IMR-90 (cell line): ENCODE data around the gene BGN. TPM values are rescaled to one million over a fixed set of nuclear protein-coding genes. Genes with fewer than 3 reads are reported as not detected.

Source experiments
- ATAC-seq: fragments of 200-7000 bp; cut with Tn5 transposase; 2 replicates; pipeline ENCODE4 v1.9.1; 2020; ENCODE audit warnings: low read depth, mild to moderate bottlenecking, moderate library complexity
- BruUV-seq: library from RNA; stranded (reverse); fragments of 400-500 nt; replicated peaks from 2 replicates; lab custom pipeline; 2021; lab: Mats Ljungman, UMichigan
- CTCF ChIA-PET: fragments of 300-600 bp; formaldehyde crosslinking; extraction: SDS; loops from one replicate; lab custom pipeline; 2021; ENCODE audit warnings: antibody characterized with exemption; lab: Yijun Ruan, JAX
- POLR2A ChIA-PET: fragments of 300-600 bp; sonication (Branson Sonifier 250); formaldehyde crosslinking; loops from one replicate; lab custom pipeline; 2022; ENCODE audit warnings: antibody characterized with exemption; ENCODE audit not compliant: unreplicated experiment; lab: Charles Lee
- DNase-seq: peaks from one replicate; pipeline ENCODE4 v3.0.0; 2013
- H2AFZ ChIP-seq: replicated peaks from 2 replicates; pipeline ENCODE3; 2013; ENCODE audit warnings: low read length, mild to moderate bottlenecking; ENCODE audit not compliant: poor library complexity
- H2AK5ac ChIP-seq: 2 replicates; pipeline ENCODE4 v1.6.1; 2013; ENCODE audit warnings: low read depth, low read length, inconsistent platforms
- H2AK9ac ChIP-seq: replicated peaks from 2 replicates; pipeline ENCODE3; 2013; ENCODE audit warnings: mild to moderate bottlenecking, low read depth, low read length, moderate library complexity; ENCODE audit not compliant: poor library complexity
- H2BK120ac ChIP-seq: 2 replicates; pipeline ENCODE4 v1.6.1; 2013; ENCODE audit warnings: low read depth, low read length, inconsistent platforms
- H2BK15ac ChIP-seq: 3 replicates; pipeline ENCODE4 v1.6.1; 2013; ENCODE audit warnings: low read depth, low read length, inconsistent platforms
- H2BK20ac ChIP-seq: 2 replicates; pipeline ENCODE4 v1.6.1; 2013; ENCODE audit warnings: low read depth, mild to moderate bottlenecking, inconsistent platforms, low read length, moderate library complexity
- H2BK5ac ChIP-seq: 2 replicates; pipeline ENCODE4 v1.6.1; 2013; ENCODE audit warnings: mild to moderate bottlenecking, low read depth, low read length, inconsistent platforms; ENCODE audit not compliant: poor library complexity, severe bottlenecking
- H3K14ac ChIP-seq: replicated peaks from 2 replicates; pipeline ENCODE4 v1.6.1; 2013; ENCODE audit warnings: low read depth, low read length, inconsistent platforms
- H3K18ac ChIP-seq: 2 replicates; pipeline ENCODE4 v1.6.1; 2013; ENCODE audit warnings: low read depth, low read length, control low read depth
- H3K23ac ChIP-seq: 2 replicates; pipeline ENCODE4 v1.6.1; 2013; ENCODE audit warnings: low read depth, low read length, inconsistent platforms
- H3K27ac ChIP-seq: 2 replicates; pipeline ENCODE4 v1.5.1; 2013; ENCODE audit warnings: mild to moderate bottlenecking, control low read depth, low read length; ENCODE audit not compliant: insufficient read depth
- H3K27me3 ChIP-seq: 2 replicates; pipeline ENCODE4 v1.6.1; 2013; ENCODE audit warnings: low read length; ENCODE audit not compliant: control insufficient read depth, insufficient read depth
- H3K36me3 ChIP-seq: 2 replicates; pipeline ENCODE4 v1.6.1; 2013; ENCODE audit warnings: low read length, mixed read lengths; ENCODE audit not compliant: control insufficient read depth, insufficient read depth
- H3K4ac ChIP-seq: 2 replicates; pipeline ENCODE4 v1.6.1; 2013; ENCODE audit warnings: low read depth, low read length, inconsistent platforms
- H3K4me1 ChIP-seq: 2 replicates; pipeline ENCODE4 v1.6.1; 2013; ENCODE audit warnings: low read length, mixed read lengths; ENCODE audit not compliant: control insufficient read depth, insufficient read depth
- H3K4me2 ChIP-seq: 2 replicates; pipeline ENCODE4 v1.6.1; 2013; ENCODE audit warnings: low read depth, mild to moderate bottlenecking, control low read depth, low read length, moderate library complexity
- H3K4me3 ChIP-seq: 2 replicates; pipeline ENCODE4 v1.5.1; 2013; ENCODE audit warnings: low read depth, mild to moderate bottlenecking, control low read depth, low read length, moderate library complexity; ENCODE audit not compliant: insufficient read depth
- H3K56ac ChIP-seq: 2 replicates; pipeline ENCODE4 v1.6.1; 2013; ENCODE audit warnings: low read length, inconsistent platforms; ENCODE audit not compliant: insufficient read depth; ENCODE audit errors: extremely low read depth
- H3K79me1 ChIP-seq, 2 experiments: 2 replicates each; pipeline ENCODE4 v1.6.1; 2013; ENCODE audit warnings: low read length in 2 of 2, inconsistent platforms in 1 of 2, low read depth in 1 of 2
- H3K9ac ChIP-seq: 2 replicates; pipeline ENCODE4 v1.6.1; 2013; ENCODE audit warnings: low read depth, low read length, control low read depth
- H3K9me1 ChIP-seq: 2 replicates; pipeline ENCODE4 v1.6.1; 2013; ENCODE audit warnings: low read length, inconsistent platforms; ENCODE audit not compliant: insufficient read depth
- H3K9me3 ChIP-seq: 2 replicates; pipeline ENCODE4 v1.6.1; 2013; ENCODE audit warnings: low read length; ENCODE audit not compliant: control insufficient read depth, insufficient read depth
- H4K20me1 ChIP-seq: 2 replicates; pipeline ENCODE4 v1.6.1; 2013; ENCODE audit warnings: low read length, inconsistent platforms; ENCODE audit not compliant: insufficient read depth
- H4K5ac ChIP-seq: 2 replicates; pipeline ENCODE4 v1.6.1; 2013; ENCODE audit warnings: mild to moderate bottlenecking, low read depth, low read length, control low read depth
- H4K8ac ChIP-seq, 2 experiments: 2 replicates each; pipeline ENCODE4 v1.6.1; 2013; ENCODE audit warnings: low read depth in 2 of 2, low read length in 2 of 2, control low read depth in 1 of 2, inconsistent platforms in 1 of 2
- H4K91ac ChIP-seq: 2 replicates; pipeline ENCODE4 v1.6.1; 2013; ENCODE audit warnings: low read depth, low read length, inconsistent platforms; ENCODE audit not compliant: insufficient read depth
- CHD1 ChIP-seq: IDR thresholded peaks from 2 replicates; pipeline ENCODE4 v1.6.1; 2012; ENCODE audit warnings: low read depth, low read length, improper control_type of control experiment
- CTCF ChIP-seq: conservative IDR thresholded peaks from 2 replicates; pipeline ENCODE4 v1.5.1; 2012; ENCODE audit warnings: mild to moderate bottlenecking, low read depth, low read length, improper control_type of control experiment
- FOS ChIP-seq: fragments of 150-350 bp; IDR thresholded peaks from 2 replicates; pipeline ENCODE4 v1.6.1; 2016; ENCODE audit warnings: low read depth, low read length
- MAFK ChIP-seq: IDR thresholded peaks from 2 replicates; pipeline ENCODE4 v1.6.1; 2012; ENCODE audit warnings: low read depth, low read length, improper control_type of control experiment
- MAZ ChIP-seq: IDR thresholded peaks from 2 replicates; pipeline ENCODE4 v1.6.1; 2012; ENCODE audit warnings: low read depth, mild to moderate bottlenecking, low read length, improper control_type of control experiment, moderate library complexity, borderline replicate concordance
- MXI1 ChIP-seq: IDR thresholded peaks from 2 replicates; pipeline ENCODE4 v1.6.1; 2012; ENCODE audit warnings: low read depth, mild to moderate bottlenecking, low read length, moderate library complexity, borderline replicate concordance
- NFE2L2 ChIP-seq: fragments of 150-350 bp; IDR thresholded peaks from 2 replicates; pipeline ENCODE4 v1.6.1; 2016; ENCODE audit warnings: low read depth, mild to moderate bottlenecking, low read length
- RAD21 ChIP-seq: IDR thresholded peaks from 2 replicates; pipeline ENCODE4 v1.6.1; 2012; ENCODE audit warnings: low read length, improper control_type of control experiment
- RCOR1 ChIP-seq: IDR thresholded peaks from 2 replicates; pipeline ENCODE4 v1.6.1; 2012; ENCODE audit warnings: mild to moderate bottlenecking, low read length, improper control_type of control experiment; ENCODE audit not compliant: insufficient replicate concordance
- RFX5 ChIP-seq: IDR thresholded peaks from 2 replicates; pipeline ENCODE4 v1.8.0; 2012; ENCODE audit warnings: low read depth, mild to moderate bottlenecking, low read length, moderate library complexity
- SMC3 ChIP-seq: fragments of 150-350 bp; IDR thresholded peaks from 2 replicates; pipeline ENCODE4 v1.6.1; 2016; ENCODE audit warnings: low read depth, mild to moderate bottlenecking, antibody characterized with exemption, low read length, moderate library complexity
- WGBS, 2 experiments: methylation state at CpG; one replicate each; pipeline versions ENCODE4 v1.1.5 to v1.1.7; 2013; ENCODE audit warnings: missing lambda C conversion rate in 2 of 2; ENCODE audit not compliant: insufficient read length in 1 of 2; ENCODE audit errors: extremely low coverage in 2 of 2; 5-methylcytosine and 5-hydroxymethylcytosine counted together
- dilution Hi-C: fragments of 300-500 bp; cut with HindIII; formaldehyde crosslinking; loops from one replicate; pipeline ENCODE4 v1.14.3; 2018; ENCODE audit warnings: low sequenced_read_pairs; ENCODE audit not compliant: unreplicated experiment
- in situ Hi-C: fragments of 300-500 bp; cut with MboI; formaldehyde crosslinking; loops from 3 replicates; pipeline ENCODE4 v1.14.3; 2019; ENCODE audit warnings: low sequenced_read_pairs, inconsistent platforms, mixed read lengths
- intact Hi-C: fragments of 100-400 bp; cut with micrococcal nuclease; formaldehyde crosslinking; loops from 2 replicates; pipeline ENCODE4 v1.10.0; 2022
- polyA plus RNA-seq, 3 experiments: library from polyadenylated mRNA; depleted of rRNA; stranded (reverse); fragments of >200 nt; gene quantifications; 2 replicates each; pipeline ENCODE4 v1.2.3, GENCODE V29; 2012; ENCODE audit warnings: low replicate concordance in 1 of 3
- total RNA-seq: library from RNA; depleted of rRNA; stranded (reverse); fragments of >200 nt; gene quantifications from 2 replicates; pipeline ENCODE4 v1.2.3, GENCODE V29; 2012
- TF ChIP-seq, protein P1 (sequence below): fragments of 150-350 bp; IDR thresholded peaks from 2 replicates; pipeline ENCODE4 v1.6.1; 2017; ENCODE audit warnings: mild to moderate bottlenecking, antibody characterized with exemption, low read length, low read depth
- TF ChIP-seq, protein P2 (sequence below): fragments of 150-350 bp; IDR thresholded peaks from 2 replicates; pipeline ENCODE4 v1.6.1; 2016; ENCODE audit warnings: low read depth, mild to moderate bottlenecking, low read length, moderate library complexity, borderline replicate concordance

The BGN gene
- total and polyA plus RNA-seq, 2 of the 4 experiments (the other 2 are of a cell fraction), result 11.3 to 298 TPM

DNA sequence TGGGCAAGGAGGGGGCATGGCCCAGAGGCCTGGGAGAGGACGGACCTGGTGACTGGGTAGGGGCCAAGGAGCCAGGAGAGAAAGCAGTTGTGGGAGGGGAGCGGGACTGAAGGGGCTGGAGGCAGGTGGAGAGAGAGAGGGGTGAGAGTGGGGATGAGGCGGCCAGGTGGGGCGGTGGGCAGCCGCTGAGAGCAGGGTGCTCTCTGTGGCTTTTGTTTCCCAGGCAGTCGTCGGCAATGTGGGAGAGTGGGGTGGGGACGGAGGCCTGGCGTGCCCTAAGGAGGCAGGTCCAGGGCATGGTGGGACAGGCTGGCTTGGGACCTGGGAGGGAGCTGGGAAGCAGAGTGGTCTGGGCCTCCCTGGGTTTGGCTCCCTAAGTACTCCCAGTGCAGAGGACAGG is 19.5 kb downstream of the BGN start:
- DNase-seq (no peak), ATAC-seq (no peak)
- no peaks in the 10 kb centered on the region for H3K36me3 ChIP-seq
- no peak overlapping the region for H2BK15ac ChIP-seq
- H2BK5ac ChIP-seq, result no peak overlapping the region
- H3K27me3 ChIP-seq, result peaks cover 27% of the 10 kb centered on the region
- no peak overlapping the region for H4K91ac ChIP-seq
- WGBS, 2 experiments, result 65% methylated on average over 5 of the region's 9 CpGs; no CpG with 5 or more reads in 1 of the 2 experiments
- no peak overlapping the region for H4K5ac ChIP-seq
- H2BK120ac ChIP-seq, result no peak overlapping the region
- H3K9me3 ChIP-seq, result no peaks in the 10 kb centered on the region
- POLR2A ChIA-PET, result no interaction called here
- H2AFZ ChIP-seq, result no peak overlapping the region
- no peaks in the 10 kb centered on the region for H3K79me1 ChIP-seq
- H3K27ac ChIP-seq, result no peak overlapping the region
- no peak overlapping the region for H3K9ac ChIP-seq
- CTCF ChIA-PET, result no interaction called here
- no peak overlapping the region for H3K4ac ChIP-seq
- no peak overlapping the region for H3K56ac ChIP-seq
- no peak overlapping the region for H4K8ac ChIP-seq
- H3K9me1 ChIP-seq, result no peaks in the 10 kb centered on the region; the same call in 1 of the 2 replicates
- H3K4me3 ChIP-seq, result no peak overlapping the region
- H3K4me2 ChIP-seq, result no peak overlapping the region
- no peak for TF ChIP-seq RAD21
- TF ChIP-seq MAFK, result no peak
- TF ChIP-seq MAZ, result no peak
- TF ChIP-seq NFE2L2, result no peak
- no peak for TF ChIP-seq CTCF
- TF ChIP-seq, protein P1, sequence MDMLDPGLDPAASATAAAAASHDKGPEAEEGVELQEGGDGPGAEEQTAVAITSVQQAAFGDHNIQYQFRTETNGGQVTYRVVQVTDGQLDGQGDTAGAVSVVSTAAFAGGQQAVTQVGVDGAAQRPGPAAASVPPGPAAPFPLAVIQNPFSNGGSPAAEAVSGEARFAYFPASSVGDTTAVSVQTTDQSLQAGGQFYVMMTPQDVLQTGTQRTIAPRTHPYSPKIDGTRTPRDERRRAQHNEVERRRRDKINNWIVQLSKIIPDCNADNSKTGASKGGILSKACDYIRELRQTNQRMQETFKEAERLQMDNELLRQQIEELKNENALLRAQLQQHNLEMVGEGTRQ, result no peak
- TF ChIP-seq FOS, result no peak
- TF ChIP-seq SMC3, result no peak
- TF ChIP-seq, protein P2, sequence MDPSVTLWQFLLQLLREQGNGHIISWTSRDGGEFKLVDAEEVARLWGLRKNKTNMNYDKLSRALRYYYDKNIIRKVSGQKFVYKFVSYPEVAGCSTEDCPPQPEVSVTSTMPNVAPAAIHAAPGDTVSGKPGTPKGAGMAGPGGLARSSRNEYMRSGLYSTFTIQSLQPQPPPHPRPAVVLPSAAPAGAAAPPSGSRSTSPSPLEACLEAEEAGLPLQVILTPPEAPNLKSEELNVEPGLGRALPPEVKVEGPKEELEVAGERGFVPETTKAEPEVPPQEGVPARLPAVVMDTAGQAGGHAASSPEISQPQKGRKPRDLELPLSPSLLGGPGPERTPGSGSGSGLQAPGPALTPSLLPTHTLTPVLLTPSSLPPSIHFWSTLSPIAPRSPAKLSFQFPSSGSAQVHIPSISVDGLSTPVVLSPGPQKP, result no peak
- no peak for TF ChIP-seq RFX5
- TF ChIP-seq MXI1, result no peak
- no peak for TF ChIP-seq RCOR1
- no peak for TF ChIP-seq CHD1
- no peak overlapping the region for H3K18ac ChIP-seq
- no peak overlapping the region for H2AK5ac ChIP-seq
- no peak overlapping the region for H2BK20ac ChIP-seq
- intact Hi-C loops, result no loop called here
- no TSS peak for BruUV-seq
- peak overlapping the region; percentile 55 for H2AK9ac ChIP-seq
- in situ Hi-C loops, result no loop called here
- dilution Hi-C loops, result no loop called here
- H3K23ac ChIP-seq, result no peak overlapping the region
- no peaks in the 10 kb centered on the region for H3K4me1 ChIP-seq
- no peak overlapping the region for H3K14ac ChIP-seq
- H4K20me1 ChIP-seq, result no peaks in the 10 kb centered on the region
